Stomach (tissue), 9 donors: ENCODE data around the gene HERPUD1. TPM values are rescaled to one million over a fixed set of nuclear protein-coding genes. Genes with fewer than 3 reads are reported as not detected.

Source experiments
- DNase-seq, 2 donors: peaks; one replicate each; pipeline versions ENCODE4 v3.0.0 to v3.0.0-alpha.2; 2013 to 2019
- H3K27ac ChIP-seq, 5 donors: fragments of 200-600 bp in 4 of 5; sonication (generic) in 4 of 5; one replicate each; pipeline ENCODE4 v1.5.1; 2013 to 2019; ENCODE audit warnings: mild to moderate bottlenecking in 1 of 5, moderate library complexity in 1 of 5
- H3K27me3 ChIP-seq, 3 donors: fragments of 200-600 bp; sonication (generic); one replicate each; pipeline ENCODE4 v1.5.1; 2017 to 2019; ENCODE audit warnings: mixed run types in 1 of 3
- H3K36me3 ChIP-seq, 4 donors: fragments of 200-600 bp; sonication (generic); 1 replicate in 3 of 4; 2 replicates in 1 of 4; pipeline ENCODE4 v1.5.1; 2016 to 2019
- H3K4me1 ChIP-seq, 4 donors: fragments of 200-600 bp; sonication (generic); one replicate each; pipeline ENCODE4 v1.5.1; 2016 to 2019
- H3K4me3 ChIP-seq, 4 donors: fragments of 200-600 bp; sonication (generic) in 3 of 4; one replicate each; pipeline ENCODE4 v1.5.1; 2016 to 2019; ENCODE audit warnings: mild to moderate bottlenecking in 1 of 4
- H3K9me3 ChIP-seq, 4 donors: fragments of 200-600 bp; sonication (generic); one replicate each; pipeline ENCODE4 v1.5.1; 2016 to 2019
- EP300 ChIP-seq: sonication (generic); formaldehyde crosslinking; IDR thresholded peaks from one replicate; pipeline ENCODE4 v1.6.1; 2017; ENCODE audit warnings: antibody characterized with exemption
- POLR2A ChIP-seq, 4 donors: fragments of 450-650 bp; IDR thresholded peaks; one replicate each; pipeline ENCODE4 v1.6.1; 2016; ENCODE audit warnings: antibody characterized with exemption in 4 of 4, control low read depth in 2 of 4, mild to moderate bottlenecking in 1 of 4, moderate library complexity in 1 of 4
- POLR2AphosphoS5 ChIP-seq, 3 donors: sonication (generic); formaldehyde crosslinking; IDR thresholded peaks; one replicate each; pipeline ENCODE4 v1.6.1; 2016; ENCODE audit warnings: antibody characterized with exemption in 3 of 3
- WGBS, 5 donors: extraction: QIAGEN DNeasy Blood & Tissue Kit in 3 of 5; methylation state at CpG; one replicate each; pipeline versions ENCODE4 v1.1.5 to v1.1.7; 2013 to 2018; 5-methylcytosine and 5-hydroxymethylcytosine counted together
- intact Hi-C: fragments of 100-400 bp; cut with DNase I; formaldehyde crosslinking; loops from one replicate; pipeline ENCODE4 v1.15.1; 2023; ENCODE audit warnings: low total_unique reads
- polyA plus RNA-seq, 3 donors: library from polyadenylated mRNA; stranded (reverse); fragments of 200-250 nt; gene quantifications; one replicate each; pipeline ENCODE4 v1.2.3, GENCODE V29; 2013
- total RNA-seq, 5 donors: library from RNA; depleted of rRNA; stranded (reverse); fragments of >200 nt; gene quantifications; one replicate each; pipeline versions ENCODE4 v1.1.0 to v1.2.3, GENCODE V29; 2014 to 2016
- TF ChIP-seq, protein P1 (sequence below), 7 experiments: fragments of 450-650 bp in 4 of 7; fragments of 200-600 bp in 3 of 7; sonication (generic) in 3 of 7; IDR thresholded peaks; one replicate each; pipeline ENCODE4 v1.5.1; 2016 to 2019; ENCODE audit warnings: antibody characterized with exemption in 7 of 7, control low read depth in 2 of 7, mild to moderate bottlenecking in 1 of 7
- donor health status: healthy with polysubstance abuse.
- donor health status: Bipolar disorder and iron deficiency.
- donor health status: healthy.

The HERPUD1 gene
- total and polyA plus RNA-seq, 8 donors, result 2.6 to 329 (median 74.7) TPM

DNA sequence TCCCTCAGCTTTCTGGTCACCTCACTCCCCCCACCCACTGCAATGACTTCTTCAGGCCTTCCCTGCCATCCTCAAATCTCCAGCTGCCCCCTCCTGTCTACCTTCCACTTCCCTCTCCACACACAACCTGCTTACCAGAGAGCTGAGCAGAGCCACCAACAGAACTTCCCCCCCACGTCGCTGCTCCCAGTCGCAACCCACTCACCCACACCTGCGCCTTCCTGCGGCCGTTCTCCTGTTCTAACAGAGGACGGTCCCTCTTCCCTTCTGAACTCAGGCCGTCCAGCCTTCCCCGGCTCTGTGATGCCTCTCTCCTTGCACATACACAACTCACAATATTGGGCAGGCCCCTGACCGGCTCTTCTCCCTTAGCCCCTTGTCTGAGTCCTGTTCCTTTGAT is 43.8 kb downstream of the HERPUD1 start:
- no peak overlapping the region for H3K27ac ChIP-seq
- WGBS, 5 donors, result 83 to 95% (median 88%) methylated on average over 10 of the region's 10 CpGs
- H3K27me3 ChIP-seq, result peaks cover 0 to 5% (median 0%) of the 10 kb centered on the region in 3 donors
- DNase-seq, result no peak
- no peak for TF ChIP-seq POLR2AphosphoS5 (IDR thresholded peaks at IDR 0.05)
- TF ChIP-seq POLR2A (IDR thresholded peaks at IDR 0.05), result no peak
- TF ChIP-seq, protein P1, sequence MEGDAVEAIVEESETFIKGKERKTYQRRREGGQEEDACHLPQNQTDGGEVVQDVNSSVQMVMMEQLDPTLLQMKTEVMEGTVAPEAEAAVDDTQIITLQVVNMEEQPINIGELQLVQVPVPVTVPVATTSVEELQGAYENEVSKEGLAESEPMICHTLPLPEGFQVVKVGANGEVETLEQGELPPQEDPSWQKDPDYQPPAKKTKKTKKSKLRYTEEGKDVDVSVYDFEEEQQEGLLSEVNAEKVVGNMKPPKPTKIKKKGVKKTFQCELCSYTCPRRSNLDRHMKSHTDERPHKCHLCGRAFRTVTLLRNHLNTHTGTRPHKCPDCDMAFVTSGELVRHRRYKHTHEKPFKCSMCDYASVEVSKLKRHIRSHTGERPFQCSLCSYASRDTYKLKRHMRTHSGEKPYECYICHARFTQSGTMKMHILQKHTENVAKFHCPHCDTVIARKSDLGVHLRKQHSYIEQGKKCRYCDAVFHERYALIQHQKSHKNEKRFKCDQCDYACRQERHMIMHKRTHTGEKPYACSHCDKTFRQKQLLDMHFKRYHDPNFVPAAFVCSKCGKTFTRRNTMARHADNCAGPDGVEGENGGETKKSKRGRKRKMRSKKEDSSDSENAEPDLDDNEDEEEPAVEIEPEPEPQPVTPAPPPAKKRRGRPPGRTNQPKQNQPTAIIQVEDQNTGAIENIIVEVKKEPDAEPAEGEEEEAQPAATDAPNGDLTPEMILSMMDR (IDR thresholded peaks at IDR 0.05), result no peak
- TF ChIP-seq EP300, result no peak
- H3K9me3 ChIP-seq, result no peaks in the 10 kb centered on the region
- H3K36me3 ChIP-seq, result no peaks in the 10 kb centered on the region
- H3K4me1 ChIP-seq, result peaks cover 0 to 4% (median 0%) of the 10 kb centered on the region in 4 donors
- no peak overlapping the region for H3K4me3 ChIP-seq
- intact Hi-C loops, result no loop called here

DNA sequence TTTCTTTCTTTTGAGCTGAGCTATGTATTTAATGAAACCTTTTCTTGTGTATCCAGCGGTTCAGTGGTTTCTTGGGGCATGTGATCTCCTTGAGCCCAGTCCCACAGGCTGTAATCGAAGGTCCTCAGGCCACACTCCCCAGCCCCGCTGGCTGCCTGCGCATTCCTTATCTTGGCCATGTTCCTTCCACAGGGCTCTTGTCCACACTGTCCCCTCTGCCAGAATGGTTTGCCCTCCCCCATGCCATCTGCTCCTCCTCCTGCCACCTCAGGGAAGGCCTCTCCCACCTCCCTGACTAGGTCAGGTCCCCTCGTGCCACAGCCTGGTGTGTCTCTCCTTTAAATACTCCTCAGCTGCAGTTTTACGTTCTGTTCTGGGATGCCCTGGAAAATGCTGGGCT is 45.3 kb downstream of the HERPUD1 start:
- H3K36me3 ChIP-seq, result no peaks in the 10 kb centered on the region
- DNase-seq, result no peak
- intact Hi-C loops, result no loop called here
- WGBS, 5 donors, result 69 to 91% (median 81%) methylated on average over 6 of the region's 6 CpGs
- H3K9me3 ChIP-seq, result no peaks in the 10 kb centered on the region
- H3K4me1 ChIP-seq, result peaks cover 0 to 4% (median 0%) of the 10 kb centered on the region in 4 donors
- TF ChIP-seq, protein P1 (IDR thresholded peaks at IDR 0.05), result no peak
- TF ChIP-seq POLR2AphosphoS5 (IDR thresholded peaks at IDR 0.05), result no peak
- no peak for TF ChIP-seq POLR2A (IDR thresholded peaks at IDR 0.05)
- no peak for TF ChIP-seq EP300
- H3K27me3 ChIP-seq, result no peaks in the 10 kb centered on the region
- H3K27ac ChIP-seq, result no peak overlapping the region
- no peak overlapping the region for H3K4me3 ChIP-seq

DNA sequence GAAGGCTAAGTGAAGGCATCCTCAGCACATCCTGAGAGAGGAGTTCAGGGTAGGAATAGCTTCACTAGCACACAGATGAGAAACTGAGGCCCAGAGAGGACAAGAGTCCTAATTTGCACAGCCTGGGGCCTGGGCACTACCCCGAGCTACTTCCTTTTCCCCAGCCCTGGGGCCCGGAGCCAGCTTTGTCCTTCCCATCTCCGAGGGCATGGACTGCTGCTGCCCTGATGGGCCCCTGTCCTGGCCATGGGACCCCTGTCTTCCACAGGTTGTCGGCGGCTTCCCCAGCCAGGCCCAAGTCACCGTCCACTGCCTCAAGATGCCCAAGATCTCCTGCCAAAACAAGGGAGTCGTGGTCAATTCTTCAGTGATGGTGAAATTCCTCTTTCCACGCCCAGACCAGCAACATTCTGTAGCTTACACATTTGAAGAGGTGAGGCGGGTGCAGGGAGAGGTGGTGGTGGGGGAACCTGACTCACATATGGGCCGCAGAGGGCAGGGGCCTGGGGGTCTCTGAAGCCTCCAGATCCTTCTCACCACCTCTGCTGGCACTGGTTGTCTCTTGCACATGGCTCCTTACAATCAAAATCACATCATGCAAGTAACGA is 46.0 kb downstream of the HERPUD1 start:
- Histone ChIP-seq H3K4me3 (no peak overlapping the region), H3K9me3 (no peaks in the 10 kb centered on the region), H3K4me1 (peaks cover 0 to 4% (median under 1%) of the 10 kb centered on the region in 4 donors), H3K36me3 (no peaks in the 10 kb centered on the region), H3K27me3 (no peaks in the 10 kb centered on the region), H3K27ac (no peak overlapping the region)
- intact Hi-C loops, result no loop called here
- TF ChIP-seq, protein P1 (IDR thresholded peaks at IDR 0.05), result no peak
- no peak for TF ChIP-seq POLR2A (IDR thresholded peaks at IDR 0.05)
- no peak for TF ChIP-seq EP300
- WGBS, 5 donors, result 90 to 93% (median 92%) methylated on average over 11 of the region's 11 CpGs
- DNase-seq, result no peak

DNA sequence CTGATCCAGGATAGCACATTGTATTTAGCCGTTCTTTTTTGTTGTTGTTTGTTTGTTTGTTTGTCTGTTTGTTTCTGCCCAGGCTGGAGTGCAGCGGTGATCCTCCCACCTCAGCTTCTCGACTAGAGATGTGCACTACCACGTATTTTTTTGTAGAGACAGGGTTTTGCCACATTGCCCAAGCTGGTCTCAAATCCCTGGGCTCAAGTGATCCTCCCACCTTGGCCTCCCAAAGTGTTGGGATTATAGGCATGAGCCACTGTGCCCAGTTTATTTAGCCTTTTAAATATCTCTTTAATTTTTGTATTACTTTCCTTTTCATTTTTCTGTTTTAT is 48.2 kb downstream of the HERPUD1 start:
- Histone ChIP-seq H3K27me3 (no peaks in the 10 kb centered on the region), H3K9me3 (no peaks in the 10 kb centered on the region), H3K4me3 (no peak overlapping the region), H3K27ac (no peak overlapping the region), H3K36me3 (no peaks in the 10 kb centered on the region), H3K4me1 (peaks cover 0 to 22% (median 16%) of the 10 kb centered on the region in 4 donors)
- intact Hi-C loops, result no loop called here
- 76 to 88% (median 78%) methylated on average over 4 of the region's 4 CpGs for WGBS, 5 donors
- TF ChIP-seq, protein P1 (IDR thresholded peaks at IDR 0.05), result no peak
- TF ChIP-seq POLR2AphosphoS5 (IDR thresholded peaks at IDR 0.05) (no peak), EP300 (no peak), POLR2A (IDR thresholded peaks at IDR 0.05) (no peak)
- DNase-seq, result no peak
